Neuronal stem cell (in vitro differentiated cells): Measurements from ENCODE around the gene BANF2.

Experiments used
- DNase-seq: peaks from one replicate; pipeline ENCODE4 v3.0.0-alpha.2; 2013; ENCODE audit warnings: low spot score
- H2AFZ ChIP-seq: one replicate; pipeline ENCODE4 v1.6.1; 2013; ENCODE audit warnings: mild to moderate bottlenecking, low read length, inconsistent platforms
- H2AK5ac ChIP-seq: 2 replicates; pipeline ENCODE4 v1.6.1; 2013; ENCODE audit warnings: low read depth, mild to moderate bottlenecking, inconsistent platforms, low read length, moderate library complexity, mixed read lengths
- H2BK120ac ChIP-seq: 2 replicates; pipeline ENCODE4 v1.6.1; 2013; ENCODE audit warnings: low read depth, mild to moderate bottlenecking, inconsistent platforms, low read length, moderate library complexity, mixed read lengths
- H2BK12ac ChIP-seq: one replicate; pipeline ENCODE4 v1.6.1; 2013; ENCODE audit warnings: low read length, inconsistent platforms
- H2BK15ac ChIP-seq: 2 replicates; pipeline ENCODE4 v1.6.1; 2013; ENCODE audit warnings: mild to moderate bottlenecking, low read length, inconsistent platforms, mixed read lengths
- H2BK5ac ChIP-seq: one replicate; pipeline ENCODE4 v1.6.1; 2013; ENCODE audit warnings: inconsistent platforms, mild to moderate bottlenecking, low read length, moderate library complexity
- H3K14ac ChIP-seq: one replicate; pipeline ENCODE4 v1.6.1; 2013; ENCODE audit warnings: low read length, inconsistent platforms
- H3K18ac ChIP-seq: 2 replicates; pipeline ENCODE4 v1.6.1; 2013; ENCODE audit warnings: low read length, inconsistent platforms
- H3K23ac ChIP-seq: 2 replicates; pipeline ENCODE4 v1.6.1; 2013; ENCODE audit warnings: low read depth, mild to moderate bottlenecking, mixed read lengths, low read length, inconsistent platforms; ENCODE audit not compliant: poor library complexity
- H3K27ac ChIP-seq: replicated peaks from 3 replicates; pipeline ENCODE4 v1.5.1; 2013; ENCODE audit warnings: low read length, inconsistent platforms
- H3K27me3 ChIP-seq, 3 experiments: 2 replicates each; pipeline ENCODE4 v1.6.1; 2013; ENCODE audit warnings: low read length in 3 of 3, mild to moderate bottlenecking in 2 of 3, inconsistent platforms in 1 of 3, low read depth in 1 of 3, mixed read lengths in 1 of 3, moderate library complexity in 1 of 3; ENCODE audit not compliant: control insufficient read depth in 3 of 3, insufficient read depth in 3 of 3
- H3K36me3 ChIP-seq, 2 donors: replicated peaks in 1 of 2; 2 replicates each; pipeline ENCODE4 v1.6.1; 2013; ENCODE audit warnings: low read length in 2 of 2; ENCODE audit not compliant: control insufficient read depth in 2 of 2, insufficient read depth in 2 of 2
- H3K4ac ChIP-seq: 2 replicates; pipeline ENCODE4 v1.6.1; 2013; ENCODE audit warnings: inconsistent platforms, mild to moderate bottlenecking, low read length, moderate library complexity
- H3K4me1 ChIP-seq, 2 donors: 1 replicate in 1 of 2; 2 replicates in 1 of 2; pipeline ENCODE4 v1.6.1; 2013; ENCODE audit warnings: low read length in 2 of 2, low read depth in 1 of 2; ENCODE audit not compliant: control insufficient read depth in 2 of 2, insufficient read depth in 1 of 2
- H3K4me2 ChIP-seq: one replicate; pipeline ENCODE4 v1.6.1; 2013; ENCODE audit warnings: mild to moderate bottlenecking, low read length, inconsistent platforms; ENCODE audit not compliant: insufficient read depth, poor library complexity, severe bottlenecking
- H3K4me3 ChIP-seq, 2 donors: 2 replicates each; pipeline ENCODE4 v1.5.1; 2013; ENCODE audit warnings: low read length in 2 of 2, mild to moderate bottlenecking in 2 of 2, inconsistent platforms in 1 of 2, moderate library complexity in 1 of 2
- H3K79me1 ChIP-seq: one replicate; pipeline ENCODE4 v1.6.1; 2013; ENCODE audit warnings: low read depth, mild to moderate bottlenecking, inconsistent platforms, low read length, moderate library complexity
- H3K9ac ChIP-seq: one replicate; pipeline ENCODE4 v1.6.1; 2013; ENCODE audit warnings: mild to moderate bottlenecking, low read depth, low read length, inconsistent platforms; ENCODE audit not compliant: poor library complexity
- H3K9me3 ChIP-seq, 2 donors: replicated peaks in 1 of 2; 2 replicates each; pipeline versions ENCODE3 to v1.6.1; 2013; ENCODE audit warnings: low read length in 2 of 2, mild to moderate bottlenecking in 2 of 2, inconsistent platforms in 1 of 2, low read depth in 1 of 2, mixed read lengths in 1 of 2, moderate library complexity in 1 of 2; ENCODE audit not compliant: control insufficient read depth in 2 of 2, insufficient read depth in 1 of 2
- H4K8ac ChIP-seq: one replicate; pipeline ENCODE4 v1.6.1; 2013; ENCODE audit warnings: low read depth, mild to moderate bottlenecking, inconsistent platforms, low read length, moderate library complexity
- H4K91ac ChIP-seq: one replicate; pipeline ENCODE4 v1.6.1; 2013; ENCODE audit warnings: low read length, low read depth, mild to moderate bottlenecking, inconsistent platforms; ENCODE audit not compliant: poor library complexity
- WGBS, 2 donors: extraction: QIAGEN DNeasy Blood & Tissue Kit; methylation state at CpG; one replicate each; pipeline ENCODE4 v1.1.7; 2013; ENCODE audit warnings: missing lambda C conversion rate in 2 of 2, mixed read lengths in 1 of 2; ENCODE audit not compliant: insufficient read length in 2 of 2, insufficient replicate concordance in 1 of 2; ENCODE audit errors: extremely low coverage in 2 of 2; 5-methylcytosine and 5-hydroxymethylcytosine counted together

BANF2 gene

DNA sequence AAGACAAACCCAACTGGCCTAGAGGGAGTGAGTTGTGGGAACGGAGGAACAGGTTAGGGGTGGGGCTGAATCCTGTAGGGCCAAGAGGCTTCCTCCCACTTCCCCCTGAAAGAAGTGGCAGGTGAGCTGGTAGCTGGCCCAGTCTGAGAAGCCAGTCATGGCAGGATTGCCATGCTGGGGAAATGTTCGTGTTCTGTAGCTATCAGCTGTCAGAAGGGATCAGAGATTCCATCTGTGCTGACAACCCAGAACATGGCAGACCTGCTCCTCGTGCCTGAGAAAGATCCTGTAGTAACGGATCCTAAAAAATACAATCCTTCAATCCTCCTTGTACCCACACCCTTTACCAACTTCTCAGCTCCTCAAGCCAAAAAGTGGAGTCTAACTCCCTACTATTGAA, 43.0 kb downstream of the BANF2 start:
- WGBS, 2 donors, result no CpG with 5 or more reads among the region's 4 CpGs
- no peak for DNase-seq
- Histone ChIP-seq H3K79me1 (no peaks in the 10 kb centered on the region), H3K23ac (no peak overlapping the region), H3K27me3 (no peaks in the 10 kb centered on the region), H3K27ac (no peak overlapping the region), H2AK5ac (no peak overlapping the region), H4K8ac (no peak overlapping the region), H3K4ac (no peak overlapping the region), H3K36me3 (no peaks in the 10 kb centered on the region), H3K4me3 (no peak overlapping the region), H2BK120ac (no peak overlapping the region), H2BK5ac (no peak overlapping the region), H3K4me2 (no peak overlapping the region), H2AFZ (no peak overlapping the region), H2BK12ac (no peak overlapping the region), H3K9me3 (peaks cover 0 to 3% of the 10 kb centered on the region in 2 donors), H3K4me1 (no peaks in the 10 kb centered on the region), H4K91ac (no peak overlapping the region), H2BK15ac (no peak overlapping the region), H3K9ac (no peak overlapping the region), H3K14ac (no peak overlapping the region), H3K18ac (no peak overlapping the region)

DNA sequence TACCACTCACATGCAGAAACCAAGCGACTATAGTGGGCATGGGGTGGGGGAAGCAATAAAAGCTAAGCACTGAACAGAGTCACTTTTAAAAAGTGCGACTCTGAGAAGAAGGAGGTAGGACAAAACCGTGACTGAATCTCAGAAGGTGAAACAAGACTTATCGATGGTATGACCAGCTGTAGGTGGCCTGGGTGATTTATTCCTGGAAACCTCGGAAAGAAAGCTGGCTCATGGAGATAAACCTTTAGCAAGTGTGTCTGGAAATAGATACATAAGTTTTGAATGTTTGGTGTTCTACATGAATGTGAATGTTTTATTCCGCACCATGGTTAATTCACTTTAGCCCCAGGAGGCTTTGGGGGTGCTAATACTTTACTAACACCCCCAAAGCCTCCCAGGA, 43.9 kb downstream of the BANF2 start:
- H3K79me1 ChIP-seq, result no peaks in the 10 kb centered on the region
- H3K14ac ChIP-seq, result no peak overlapping the region
- no peak overlapping the region for H3K9ac ChIP-seq
- H2BK120ac ChIP-seq, result no peak overlapping the region
- no peaks in the 10 kb centered on the region for H3K36me3 ChIP-seq
- no peaks in the 10 kb centered on the region for H3K9me3 ChIP-seq
- H2AK5ac ChIP-seq, result no peak overlapping the region
- no peak overlapping the region for H3K4me3 ChIP-seq
- no peak overlapping the region for H4K8ac ChIP-seq
- WGBS, 2 donors, result no CpG with 5 or more reads among the region's 6 CpGs
- H3K4me1 ChIP-seq, result no peaks in the 10 kb centered on the region
- no peak overlapping the region for H3K27ac ChIP-seq
- H3K23ac ChIP-seq, result no peak overlapping the region
- no peaks in the 10 kb centered on the region for H3K27me3 ChIP-seq
- H3K18ac ChIP-seq, result no peak overlapping the region
- no peak overlapping the region for H2BK12ac ChIP-seq
- no peak for DNase-seq
- no peak overlapping the region for H2BK15ac ChIP-seq
- H3K4me2 ChIP-seq, result no peak overlapping the region
- no peak overlapping the region for H2AFZ ChIP-seq
- H3K4ac ChIP-seq, result no peak overlapping the region
- no peak overlapping the region for H2BK5ac ChIP-seq
- no peak overlapping the region for H4K91ac ChIP-seq

DNA sequence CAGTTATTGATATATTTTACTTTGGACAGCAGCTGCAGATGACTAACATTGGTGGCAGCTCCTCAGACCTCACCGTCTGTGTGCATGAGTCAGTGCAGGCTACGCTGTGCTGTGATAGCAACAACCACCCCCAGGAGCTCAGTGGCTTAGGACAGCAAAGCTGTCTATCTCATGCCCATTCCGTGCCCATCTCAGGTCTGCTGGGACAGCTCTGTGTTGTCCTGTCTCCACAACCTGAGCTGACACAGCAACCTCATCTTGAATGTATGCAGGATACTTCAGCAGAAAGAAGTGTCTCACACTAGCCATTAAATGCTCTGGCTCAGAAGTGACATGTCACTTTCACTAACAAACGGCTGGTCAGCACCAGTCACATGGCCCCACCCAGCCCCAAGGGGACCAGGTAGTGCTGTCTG, 47.7 kb downstream of the BANF2 start:
- Histone ChIP-seq H2BK12ac (no peak overlapping the region), H4K8ac (no peak overlapping the region)
- WGBS, 2 donors, result no CpG with 5 or more reads among the region's 4 CpGs

DNA sequence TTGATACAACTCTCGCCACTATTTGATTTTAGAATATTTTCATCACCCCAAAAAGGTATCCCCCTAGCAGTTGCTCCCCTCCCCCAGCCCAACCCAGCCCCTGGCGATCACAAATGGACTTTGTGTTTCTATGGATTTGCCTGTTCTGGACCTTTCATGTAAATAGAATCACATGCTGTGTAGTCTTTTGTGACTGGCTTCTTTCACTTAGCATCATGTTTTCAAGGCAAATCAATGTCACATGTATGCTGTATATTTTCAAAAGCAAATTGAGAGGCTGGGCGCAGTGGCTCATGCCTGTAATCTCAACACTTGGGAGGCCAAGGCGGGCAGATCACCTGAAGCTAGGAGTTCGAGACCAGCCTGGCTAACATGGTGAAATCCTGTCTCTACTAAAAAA, 48.5 kb downstream of the BANF2 start:
- H3K27me3 ChIP-seq, result no peaks in the 10 kb centered on the region
- no peak overlapping the region for H2BK120ac ChIP-seq
- H2AK5ac ChIP-seq, result no peak overlapping the region
- H2BK5ac ChIP-seq, result no peak overlapping the region
- no peak overlapping the region for H3K4me2 ChIP-seq
- H2BK12ac ChIP-seq, result no peak overlapping the region
- no peak overlapping the region for H4K91ac ChIP-seq
- no peak overlapping the region for H2AFZ ChIP-seq
- no peak overlapping the region for H3K23ac ChIP-seq
- H3K9me3 ChIP-seq, result no peaks in the 10 kb centered on the region
- no peak for DNase-seq
- no peaks in the 10 kb centered on the region for H3K79me1 ChIP-seq
- no peak overlapping the region for H2BK15ac ChIP-seq
- no peak overlapping the region for H3K4me3 ChIP-seq
- no peak overlapping the region for H3K14ac ChIP-seq
- no peak overlapping the region for H3K18ac ChIP-seq
- no peaks in the 10 kb centered on the region for H3K36me3 ChIP-seq
- no peak overlapping the region for H3K9ac ChIP-seq
- no CpG with 5 or more reads among the region's 5 CpGs for WGBS, 2 donors
- H3K4me1 ChIP-seq, result no peaks in the 10 kb centered on the region
- H3K27ac ChIP-seq, result no peak overlapping the region
- H4K8ac ChIP-seq, result no peak overlapping the region
- no peak overlapping the region for H3K4ac ChIP-seq

More for the DNA sequence above, 47.7 kb downstream of the BANF2 start:
- no peak overlapping the region for H2BK15ac ChIP-seq
- H3K4me1 ChIP-seq, result no peaks in the 10 kb centered on the region
- no peak overlapping the region for H3K14ac ChIP-seq
- H3K27me3 ChIP-seq, result no peaks in the 10 kb centered on the region
- H3K9me3 ChIP-seq, result no peaks in the 10 kb centered on the region
- no peak overlapping the region for H3K18ac ChIP-seq
- no peak overlapping the region for H3K27ac ChIP-seq
- no peak for DNase-seq
- no peak overlapping the region for H2AK5ac ChIP-seq
- no peak overlapping the region for H3K9ac ChIP-seq
- H3K4me2 ChIP-seq, result no peak overlapping the region
- H2BK5ac ChIP-seq, result no peak overlapping the region
- no peak overlapping the region for H3K4ac ChIP-seq
- H3K79me1 ChIP-seq, result no peaks in the 10 kb centered on the region
- no peak overlapping the region for H2BK120ac ChIP-seq
- H3K23ac ChIP-seq, result no peak overlapping the region
- H3K4me3 ChIP-seq, result no peak overlapping the region
- H4K91ac ChIP-seq, result no peak overlapping the region
- no peaks in the 10 kb centered on the region for H3K36me3 ChIP-seq
- H2AFZ ChIP-seq, result no peak overlapping the region
